IPS-NIHi7 (cell line): ENCODE results near the gene PRR23E.
A peak's percentile ranks its signal among the peaks of the same experiment; 100 is the strongest.

Source experiments
- DNase-seq: peaks from one replicate; pipeline ENCODE4 v3.0.0; 2012; ENCODE audit warnings: mixed read lengths; ENCODE audit errors: extremely low spot score

The PRR23E gene

GRCh38 chr3:127165036-127165435, 27.9 kb upstream of the PRR23E start:
- DNase-seq = peak; percentile 1

DNA sequence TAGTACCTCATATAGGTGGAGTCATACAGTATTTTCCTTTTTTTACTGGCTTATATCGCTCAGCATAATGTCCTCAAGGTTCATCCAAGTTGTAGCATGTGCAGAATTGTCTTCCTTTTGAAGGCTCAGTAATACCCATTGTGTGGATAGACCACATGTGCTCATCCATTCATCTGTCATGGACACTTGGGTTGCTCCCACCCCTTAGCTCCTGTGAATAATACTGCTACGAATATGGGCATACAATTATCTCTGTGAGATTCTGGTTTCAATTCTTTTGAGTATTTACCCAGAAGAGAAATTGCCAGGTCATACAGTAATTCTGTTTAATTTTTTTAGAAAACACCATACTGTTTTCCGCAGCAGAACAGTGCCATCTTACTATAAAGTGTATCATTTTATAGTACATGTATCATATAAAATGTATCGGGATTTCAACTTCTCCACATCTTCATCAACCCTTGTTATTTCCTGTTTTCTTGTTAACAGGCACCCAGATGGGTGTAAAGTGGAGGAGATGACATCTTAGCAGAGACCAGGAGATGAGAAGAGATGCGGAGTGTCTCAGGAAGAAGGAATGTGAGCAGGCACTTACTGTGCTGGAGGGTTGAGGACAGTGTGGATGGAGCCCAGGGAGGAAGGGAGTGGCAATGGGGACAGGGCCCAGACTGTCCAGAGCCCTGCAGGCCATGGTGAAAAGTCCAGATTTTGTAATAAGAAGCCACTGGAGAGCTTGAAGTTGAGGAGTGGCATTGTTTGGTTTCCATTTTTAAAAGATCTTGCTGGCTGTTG, 27.0 kb upstream of the PRR23E start:
- DNase-seq = peak; percentile 1

DNA sequence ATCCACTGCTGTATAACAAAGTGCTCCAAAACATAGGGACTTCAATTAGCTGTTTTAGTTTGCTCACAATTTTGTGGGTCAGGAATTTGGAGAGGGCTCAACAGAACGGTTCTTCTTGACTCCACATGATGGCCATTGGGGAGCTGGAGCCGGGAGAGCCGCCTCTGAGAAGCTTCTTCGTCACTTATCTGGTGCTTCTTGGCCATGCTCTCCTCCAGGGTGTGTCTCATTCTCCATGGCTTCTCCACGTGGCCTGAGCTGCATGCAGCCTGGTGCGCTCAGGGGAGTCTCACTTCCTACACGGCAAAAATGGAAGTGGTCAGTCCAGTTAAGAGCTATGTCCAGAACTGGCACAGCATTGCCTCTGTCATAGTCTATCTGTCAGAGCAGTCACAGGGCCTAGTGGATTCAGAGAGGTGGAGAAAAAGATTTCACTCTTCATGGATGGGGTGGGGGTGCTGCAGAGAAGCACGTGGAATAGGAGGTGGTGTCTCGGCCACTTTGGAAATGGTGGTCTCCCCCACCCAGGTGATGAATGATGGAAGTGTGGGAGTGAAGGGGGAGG, 26.3 kb upstream of the PRR23E start:
- no peak for DNase-seq

DNA sequence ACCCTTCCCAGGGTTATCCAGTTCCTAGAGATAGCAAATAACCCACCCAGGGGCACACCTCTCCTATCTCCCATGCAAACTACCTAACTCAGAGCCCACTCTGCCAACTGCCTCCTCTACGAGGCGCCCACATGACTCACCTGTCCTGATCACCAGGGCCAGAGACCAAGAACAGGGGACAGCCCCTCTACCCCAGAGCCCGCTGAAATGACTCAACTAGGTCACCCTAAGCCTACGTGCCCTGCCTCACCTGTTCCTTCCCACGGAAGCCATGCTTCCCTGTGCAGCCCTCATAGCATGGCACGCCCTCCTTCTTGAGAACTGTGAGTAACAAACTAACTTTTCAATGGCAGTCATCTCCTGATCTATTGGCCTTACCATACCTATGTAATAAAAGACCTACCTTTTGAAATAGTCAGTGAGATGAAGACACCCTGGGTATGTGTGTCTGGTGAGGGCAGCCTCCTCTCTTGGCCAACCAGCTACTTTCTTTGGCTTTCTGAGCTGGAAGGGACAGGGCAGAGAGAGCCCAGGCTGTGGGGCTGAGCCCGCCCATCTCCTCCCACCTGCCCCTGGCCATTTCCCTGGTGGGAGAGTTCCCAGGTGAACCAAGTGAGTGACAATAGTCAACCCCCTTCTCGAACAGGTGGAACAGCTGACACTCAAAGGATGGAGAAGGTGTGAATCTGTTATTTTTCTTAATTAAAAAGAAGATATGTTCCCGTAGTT, 25.5 kb upstream of the PRR23E start:
- DNase-seq = no peak

GRCh38 chr3:127168271-127168670, 24.7 kb upstream of the PRR23E start:
- DNase-seq = no peak

- DNase-seq = peak; percentile 52
Observed at GRCh38 chr3:127170814-127171213, 22.1 kb upstream of the PRR23E start.

DNA sequence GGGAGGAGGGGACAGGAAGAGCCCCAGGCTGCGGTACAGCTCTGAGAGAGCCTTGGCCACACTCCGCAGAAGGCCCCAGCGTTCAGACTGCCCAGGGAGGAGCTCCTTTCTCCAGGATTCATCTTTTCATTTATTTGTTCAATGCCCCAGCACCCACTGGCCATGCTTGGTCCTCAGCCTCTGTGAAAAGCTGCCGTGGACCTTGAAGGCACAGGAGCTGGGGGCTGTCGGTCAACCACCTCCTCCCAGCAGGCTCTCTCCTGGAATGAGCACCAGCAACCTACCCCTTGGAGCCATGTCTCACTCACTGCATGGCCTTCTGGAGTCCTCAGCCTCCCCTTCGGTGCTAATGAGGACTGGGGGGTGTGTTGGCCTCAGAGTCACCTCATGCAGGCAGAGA, 21.6 kb upstream of the PRR23E start:
- DNase-seq = no peak

- no peak for DNase-seq
Observed at GRCh38 chr3:127171721-127172120, 21.2 kb upstream of the PRR23E start.

DNA sequence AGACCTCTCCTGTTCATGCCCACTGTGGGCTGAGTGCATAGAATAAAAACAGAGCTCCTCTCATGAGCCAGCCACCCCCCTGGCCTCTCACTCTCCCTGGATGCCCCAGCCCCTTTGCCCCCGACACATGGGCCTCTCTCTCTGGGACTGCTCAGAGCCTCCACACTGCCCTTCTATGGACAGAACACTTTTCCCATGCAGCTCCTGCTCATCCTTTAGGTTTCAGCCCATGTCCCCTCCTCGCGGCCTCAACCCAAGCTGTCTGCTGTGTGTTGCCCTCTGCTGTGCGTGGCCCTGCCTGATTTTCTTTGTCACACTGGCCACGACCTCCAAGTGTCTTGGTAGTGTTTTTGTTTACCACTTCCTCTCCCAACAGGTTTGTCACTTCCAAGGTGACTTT, 20.7 kb upstream of the PRR23E start:
- no peak for DNase-seq

- DNase-seq = peak; percentile 69
Observed at GRCh38 chr3:127172781-127173515, 20.0 kb upstream of the PRR23E start.

GRCh38 chr3:127173516-127174166, 19.3 kb upstream of the PRR23E start:
- DNase-seq = no peak

DNA sequence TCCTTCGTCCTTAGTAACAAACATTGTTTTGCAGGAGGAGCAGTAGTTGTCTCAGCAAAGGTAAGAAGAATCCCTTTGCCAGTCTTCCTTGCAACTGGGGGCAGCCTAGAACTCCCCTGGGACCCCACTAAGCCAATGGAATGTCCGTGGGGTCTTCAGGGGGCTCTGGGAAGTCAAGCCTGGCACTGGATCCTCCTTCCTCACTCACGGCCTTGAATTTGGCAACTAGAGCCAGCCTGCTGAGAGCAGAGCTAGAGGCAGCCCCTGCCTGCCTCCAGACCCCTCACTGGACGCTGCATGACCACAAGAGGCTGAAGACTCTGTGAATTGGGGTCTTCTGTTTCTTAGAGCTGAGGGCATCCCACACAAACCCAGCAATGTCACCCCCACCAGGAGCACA, 18.6 kb upstream of the PRR23E start:
- no peak for DNase-seq

- DNase-seq = no peak
Observed at GRCh38 chr3:127174715-127175140, 18.2 kb upstream of the PRR23E start.

DNA sequence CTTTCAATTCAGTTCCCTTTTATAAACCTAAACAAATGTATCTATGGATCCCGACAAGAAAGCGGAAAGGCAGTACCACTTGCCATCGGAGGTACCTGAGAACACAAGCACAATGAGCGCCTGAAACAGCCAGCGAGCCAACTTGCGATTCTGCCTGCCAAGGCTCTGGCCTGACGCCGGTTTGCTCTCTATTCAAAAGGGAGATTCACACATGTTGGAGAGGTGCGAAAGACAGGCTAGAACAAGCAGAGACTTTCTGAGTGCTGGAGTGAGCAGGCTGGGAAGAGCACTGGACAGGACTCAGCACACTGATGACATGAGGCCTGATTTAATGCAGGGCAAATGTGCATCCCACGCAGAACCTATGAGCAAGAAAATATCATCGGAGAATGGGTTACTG, 17.7 kb upstream of the PRR23E start:
- DNase-seq = no peak

DNA sequence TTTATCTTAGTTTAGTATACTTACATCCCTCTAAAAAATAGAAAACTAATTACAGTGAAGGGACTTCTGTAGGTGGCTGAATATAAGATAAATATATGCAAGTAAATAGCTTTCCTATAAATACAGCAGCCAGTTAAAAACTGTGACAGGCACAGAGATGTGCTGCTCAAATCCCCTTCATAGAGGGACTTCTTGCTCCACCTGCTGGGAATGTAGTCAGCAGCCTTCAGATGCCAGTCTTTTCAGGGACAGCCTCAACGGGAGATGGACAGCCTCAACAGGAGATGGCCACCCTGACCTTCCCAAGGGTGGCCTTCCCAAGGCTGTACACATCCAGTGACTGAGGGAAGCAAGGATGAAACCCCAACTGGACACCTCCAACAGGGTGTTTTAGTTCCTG, 15.7 kb upstream of the PRR23E start:
- DNase-seq = no peak

DNA sequence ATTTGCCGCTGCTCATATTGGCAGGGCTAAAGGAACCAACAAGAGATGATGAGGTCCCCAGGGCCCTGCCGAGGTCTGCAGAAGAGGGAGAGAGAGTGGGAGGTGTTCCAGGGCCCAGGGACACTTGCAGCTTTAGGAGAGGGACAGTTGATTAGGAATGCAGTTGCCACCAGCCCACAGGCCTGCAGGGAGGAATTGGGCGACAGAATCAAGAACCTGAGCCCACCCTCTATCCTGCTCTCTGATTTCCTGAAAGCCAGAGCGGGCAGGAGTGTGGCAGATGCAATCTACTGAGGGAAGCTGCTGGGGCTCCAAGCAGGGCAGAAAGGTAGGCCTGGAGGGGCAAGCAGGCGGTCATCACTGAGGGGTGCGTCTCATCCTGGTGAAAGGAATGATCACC, 12.1 kb upstream of the PRR23E start:
- DNase-seq = no peak

DNA sequence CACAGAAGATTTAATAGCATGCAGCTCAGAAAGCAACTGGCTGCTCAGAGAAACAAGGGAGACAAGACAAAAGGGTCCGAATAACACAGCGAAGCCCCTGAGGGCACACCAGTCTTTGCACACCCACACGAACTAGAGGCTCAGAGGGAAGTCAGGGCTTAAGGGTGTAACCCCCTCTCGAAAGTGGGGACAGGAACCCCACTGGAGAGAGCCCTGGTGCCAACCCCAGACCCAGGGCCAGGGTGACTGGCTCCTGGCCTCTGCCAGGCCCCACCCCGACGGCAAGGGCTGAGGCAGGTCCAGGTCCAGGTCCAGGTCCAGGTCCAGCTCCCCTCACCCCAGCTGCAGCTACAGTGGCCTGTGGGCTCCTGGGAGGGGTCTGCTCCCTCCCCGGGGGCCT, 10.5 kb upstream of the PRR23E start:
- DNase-seq = no peak

- DNase-seq = peak; percentile 69
Observed at GRCh38 chr3:127182848-127183714, 9.8 kb upstream of the PRR23E start.

GRCh38 chr3:127183931-127184869, 8.7 kb upstream of the PRR23E start:
- no peak for DNase-seq

DNA sequence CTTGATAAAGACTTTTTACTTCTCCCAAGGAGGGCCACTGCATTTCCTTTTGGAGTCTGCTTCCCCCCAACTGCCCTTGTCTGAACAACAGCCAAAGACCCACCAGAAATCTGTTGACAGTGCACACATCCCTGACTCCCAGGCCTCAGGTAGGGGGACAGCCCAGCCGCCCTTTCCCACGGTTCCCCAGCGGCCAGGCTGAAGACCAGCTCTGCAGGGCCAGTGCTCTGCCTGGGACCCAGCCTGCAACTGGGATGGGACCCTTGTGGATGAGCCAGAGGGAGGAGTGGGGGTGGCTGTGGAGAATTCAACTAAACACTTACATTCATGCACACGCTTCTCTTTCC, 8.1 kb upstream of the PRR23E start:
- no peak for DNase-seq
